ENCODE results near the gene AARS2.

DNA sequence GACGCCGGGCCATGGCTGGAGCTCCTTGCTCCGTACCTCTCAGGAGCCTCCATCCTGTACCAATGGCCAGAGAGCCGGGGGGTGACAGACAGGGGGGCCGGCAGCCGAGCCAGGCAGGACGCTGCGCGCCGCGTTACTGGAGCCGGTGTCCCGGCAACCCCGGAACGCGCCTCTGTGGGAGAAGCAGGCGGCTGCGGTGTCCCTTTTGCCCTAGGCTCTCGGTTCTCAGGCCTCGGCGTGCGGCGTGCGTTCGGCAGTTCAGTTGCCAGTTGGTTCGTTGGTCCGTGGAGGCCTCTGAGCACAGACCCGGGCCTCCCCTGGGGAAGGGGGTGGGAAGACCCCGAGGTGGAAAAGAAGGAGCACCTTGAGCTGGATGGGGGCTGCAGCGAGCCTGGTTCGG lies 29.3 kb upstream of the AARS2 start, which contains the start of gene SPATS1:
- no peak for TF ChIP-seq POLR2A (IDR thresholded peaks at IDR 0.05; ENCODE audit: low read depth, low read length)
- TF ChIP-seq POLR2AphosphoS5 (IDR thresholded peaks at IDR 0.05; ENCODE audit: low read depth, low read length) = no peak
- no peak for TF ChIP-seq TAF1 (IDR thresholded peaks at IDR 0.05; ENCODE audit: borderline replicate concordance, low read depth, low read length)

Measured in GM12892 (cell line).